T-helper 2 cell treated with Interferon-gamma antibody and Interleukin-4, amounts not matched to agents 5 μg/mL and 100 μg/mL, for 36 hours (primary cell): ENCODE measurements around the gene PLXNA4.
A peak's percentile ranks its signal among the peaks of the same experiment; 100 is the strongest.

Source experiments
- DNase-seq: peaks from one replicate; pipeline ENCODE4 v3.0.0; 2021; ENCODE audit warnings: low spot score
- H3K27ac Mint-ChIP-seq: one replicate; pipeline ENCODE4 v1.8.0; 2021; ENCODE audit warnings: mild to moderate bottlenecking, mixed read lengths
- H3K27me3 Mint-ChIP-seq: one replicate; pipeline ENCODE4 v1.8.0; 2021; ENCODE audit warnings: low read depth, mixed read lengths
- H3K36me3 Mint-ChIP-seq: one replicate; pipeline ENCODE4 v1.8.0; 2021; ENCODE audit warnings: low read depth, mixed read lengths
- H3K4me1 Mint-ChIP-seq: one replicate; pipeline ENCODE4 v1.8.0; 2021; ENCODE audit warnings: low read depth, mixed read lengths
- H3K4me3 Mint-ChIP-seq: one replicate; pipeline ENCODE4 v1.8.0; 2022; ENCODE audit warnings: mild to moderate bottlenecking, moderate library complexity, mixed read lengths
- H3K9me3 Mint-ChIP-seq: one replicate; pipeline ENCODE4 v1.8.0; 2021; ENCODE audit warnings: mixed read lengths

The PLXNA4 gene

GRCh38 chr7:132446666-132447278 lies 129.5 kb downstream of the PLXNA4 start:
- H3K27me3 Mint-ChIP-seq, result no peaks in the 10 kb centered on the region
- H3K9me3 Mint-ChIP-seq, result peaks cover 3% of the 10 kb centered on the region
- peaks cover 67% of the 10 kb centered on the region for H3K4me1 Mint-ChIP-seq
- H3K36me3 Mint-ChIP-seq, result peaks cover 24% of the 10 kb centered on the region
- H3K27ac Mint-ChIP-seq, result peak overlapping the region; percentile 56
- DNase-seq, result no peak
- no peak overlapping the region for H3K4me3 Mint-ChIP-seq

- peaks cover 3% of the 10 kb centered on the region for H3K9me3 Mint-ChIP-seq
- peaks cover 25% of the 10 kb centered on the region for H3K36me3 Mint-ChIP-seq
- H3K4me3 Mint-ChIP-seq, result no peak overlapping the region
- peaks cover 66% of the 10 kb centered on the region for H3K4me1 Mint-ChIP-seq
- peak overlapping the region; percentile 56 for H3K27ac Mint-ChIP-seq
- no peaks in the 10 kb centered on the region for H3K27me3 Mint-ChIP-seq
- no peak for DNase-seq
Observed at GRCh38 chr7:132446260-132446659, 130.0 kb downstream of the PLXNA4 start.

- no peaks in the 10 kb centered on the region for H3K9me3 Mint-ChIP-seq
- H3K36me3 Mint-ChIP-seq, result peaks cover 28% of the 10 kb centered on the region
- no peak overlapping the region for H3K27ac Mint-ChIP-seq
- no peak overlapping the region for H3K4me3 Mint-ChIP-seq
- H3K27me3 Mint-ChIP-seq, result no peaks in the 10 kb centered on the region
- no peak for DNase-seq
- peaks cover 63% of the 10 kb centered on the region for H3K4me1 Mint-ChIP-seq
Observed at GRCh38 chr7:132443761-132444520, 132.3 kb downstream of the PLXNA4 start.

GRCh38 chr7:132441935-132442334 lies 134.3 kb downstream of the PLXNA4 start:
- Mint-ChIP-seq H3K27me3 (no peaks in the 10 kb centered on the region), H3K4me1 (peaks cover 71% of the 10 kb centered on the region), H3K9me3 (no peaks in the 10 kb centered on the region), H3K4me3 (no peak overlapping the region), H3K27ac (no peak overlapping the region), H3K36me3 (peaks cover 26% of the 10 kb centered on the region)
- no peak for DNase-seq

GRCh38 chr7:132440151-132440550 lies 136.1 kb downstream of the PLXNA4 start:
- Mint-ChIP-seq H3K4me1 (peaks cover 75% of the 10 kb centered on the region), H3K27me3 (no peaks in the 10 kb centered on the region), H3K4me3 (peak overlapping the region; percentile 2), H3K27ac (peak overlapping the region; percentile 62), H3K9me3 (no peaks in the 10 kb centered on the region), H3K36me3 (peaks cover 26% of the 10 kb centered on the region)
- DNase-seq, result no peak

- H3K36me3 Mint-ChIP-seq, result peaks cover 30% of the 10 kb centered on the region
- H3K4me3 Mint-ChIP-seq, result no peak overlapping the region
- DNase-seq, result no peak
- H3K9me3 Mint-ChIP-seq, result no peaks in the 10 kb centered on the region
- peaks cover 82% of the 10 kb centered on the region for H3K4me1 Mint-ChIP-seq
- H3K27ac Mint-ChIP-seq, result peak overlapping the region; percentile 17
- H3K27me3 Mint-ChIP-seq, result no peaks in the 10 kb centered on the region
Observed at GRCh38 chr7:132438926-132439325, 137.3 kb downstream of the PLXNA4 start.

GRCh38 chr7:132437730-132438129 lies 138.5 kb downstream of the PLXNA4 start:
- H3K36me3 Mint-ChIP-seq, result peaks cover 24% of the 10 kb centered on the region
- no peaks in the 10 kb centered on the region for H3K9me3 Mint-ChIP-seq
- peak overlapping the region; percentile 81 for H3K27ac Mint-ChIP-seq
- H3K4me3 Mint-ChIP-seq, result peak overlapping the region; percentile 51
- DNase-seq, result peak; percentile 60
- H3K27me3 Mint-ChIP-seq, result no peaks in the 10 kb centered on the region
- peaks cover 88% of the 10 kb centered on the region for H3K4me1 Mint-ChIP-seq

- Mint-ChIP-seq H3K27ac (peak overlapping the region; percentile 65), H3K4me3 (peak overlapping the region; percentile 49), H3K27me3 (no peaks in the 10 kb centered on the region)
Observed at GRCh38 chr7:132436121-132436520, 140.1 kb downstream of the PLXNA4 start.

GRCh38 chr7:132435016-132435990 lies 141.0 kb downstream of the PLXNA4 start:
- H3K4me3 Mint-ChIP-seq, result peak overlapping the region; percentile 65
- H3K9me3 Mint-ChIP-seq, result no peaks in the 10 kb centered on the region
- H3K36me3 Mint-ChIP-seq, result peaks cover 21% of the 10 kb centered on the region
- peaks cover 95% of the 10 kb centered on the region for H3K4me1 Mint-ChIP-seq
- no peaks in the 10 kb centered on the region for H3K27me3 Mint-ChIP-seq
- H3K27ac Mint-ChIP-seq, result peak overlapping the region; percentile 90
- no peak for DNase-seq

More at GRCh38 chr7:132436121-132436520, 140.1 kb downstream of the PLXNA4 start:
- H3K4me1 Mint-ChIP-seq, result peaks cover 93% of the 10 kb centered on the region
- H3K9me3 Mint-ChIP-seq, result no peaks in the 10 kb centered on the region
- no peak for DNase-seq
- peaks cover 19% of the 10 kb centered on the region for H3K36me3 Mint-ChIP-seq

- Mint-ChIP-seq H3K27ac (peak overlapping the region; percentile 90), H3K9me3 (peaks cover 3% of the 10 kb centered on the region), H3K4me3 (peak overlapping the region; percentile 65), H3K36me3 (peaks cover 22% of the 10 kb centered on the region), H3K4me1 (peaks cover 95% of the 10 kb centered on the region), H3K27me3 (no peaks in the 10 kb centered on the region)
- DNase-seq, result no peak
Observed at GRCh38 chr7:132434041-132434440, 142.2 kb downstream of the PLXNA4 start.

- peak; percentile 38 for DNase-seq
- H3K27ac Mint-ChIP-seq, result peak overlapping the region; percentile 90
- H3K9me3 Mint-ChIP-seq, result peaks cover 3% of the 10 kb centered on the region
- H3K4me1 Mint-ChIP-seq, result peaks cover 92% of the 10 kb centered on the region
- H3K27me3 Mint-ChIP-seq, result no peaks in the 10 kb centered on the region
- H3K36me3 Mint-ChIP-seq, result peaks cover 22% of the 10 kb centered on the region
- H3K4me3 Mint-ChIP-seq, result peak overlapping the region; percentile 65
Observed at GRCh38 chr7:132433301-132433700, 143.0 kb downstream of the PLXNA4 start.

- Mint-ChIP-seq H3K4me1 (peaks cover 78% of the 10 kb centered on the region), H3K36me3 (peaks cover 21% of the 10 kb centered on the region), H3K27ac (peak overlapping the region; percentile 90), H3K4me3 (peak overlapping the region; percentile 65), H3K9me3 (peaks cover 3% of the 10 kb centered on the region), H3K27me3 (no peaks in the 10 kb centered on the region)
- peak; percentile 79 for DNase-seq
Observed at GRCh38 chr7:132430861-132431822, 145.1 kb downstream of the PLXNA4 start.
